SK-N-SH (cell line): ENCODE data around the gene SRRM2. TPM values are rescaled to one million over a fixed set of nuclear protein-coding genes. Genes with fewer than 3 reads are reported as not detected.
A peak's percentile ranks its signal among the peaks of the same experiment; 100 is the strongest.

ENCODE experiments used
- CTCF ChIA-PET: fragments of 300-600, 350-600 bp; formaldehyde crosslinking; extraction: SDS; loops from one replicate; lab custom pipeline; 2021; lab: Yijun Ruan, JAX
- POLR2A ChIA-PET: fragments of 350-600 bp; sonication (Branson Sonifier 250); formaldehyde crosslinking; extraction: SDS; loops from one replicate; lab custom pipeline; 2020; ENCODE audit warnings: antibody characterized with exemption, inconsistent platforms; lab: Yijun Ruan, JAX
- DNase-seq: peaks from one replicate; pipeline ENCODE4 v3.0.0; 2012
- H2AFZ ChIP-seq: fragments of 200-600 bp; sonication (generic); 2 replicates; pipeline ENCODE4 v1.8.1; 2016; ENCODE audit warnings: antibody characterized with exemption, mild to moderate bottlenecking, low read depth
- H3F3A ChIP-seq: fragments of 200-600 bp; sonication (generic); replicated peaks from 2 replicates; pipeline ENCODE3; 2016; ENCODE audit warnings: antibody characterized with exemption, mild to moderate bottlenecking; ENCODE audit not compliant: insufficient read depth
- H3K27ac ChIP-seq, 2 experiments: fragments of 200-500 bp in 1 of 2; fragments of 200-600 bp in 1 of 2; sonication (Bioruptor generic) in 1 of 2; sonication (generic), shearing (Covaris generic) in 1 of 2; 2 replicates each; pipeline versions ENCODE4 v1.5.1 to v1.6.1; 2014 to 2016; ENCODE audit warnings: low read depth in 2 of 2, inconsistent platforms in 1 of 2, low read length in 1 of 2, mild to moderate bottlenecking in 1 of 2, mixed read lengths in 1 of 2
- H3K27me3 ChIP-seq: fragments of 200-600 bp; sonication (generic), shearing (Covaris generic); 2 replicates; pipeline ENCODE4 v1.6.1; 2016; ENCODE audit warnings: mixed run types; ENCODE audit not compliant: insufficient read depth
- H3K36me3 ChIP-seq, 2 experiments: fragments of 200-500 bp in 1 of 2; fragments of 200-600 bp in 1 of 2; sonication (Bioruptor generic) in 1 of 2; sonication (generic) in 1 of 2; replicated peaks in 1 of 2; 2 replicates each; pipeline versions ENCODE3 to v1.5.1; 2014 to 2016; ENCODE audit warnings: low read length in 1 of 2, mild to moderate bottlenecking in 1 of 2; ENCODE audit not compliant: insufficient read depth in 2 of 2, control insufficient read depth in 1 of 2
- H3K4me1 ChIP-seq, 2 experiments: fragments of 200-500 bp in 1 of 2; fragments of 200-600 bp in 1 of 2; sonication (Bioruptor generic) in 1 of 2; sonication (generic), shearing (Covaris generic) in 1 of 2; 2 replicates each; pipeline versions ENCODE4 v1.5.1 to v1.6.1; 2014 to 2016; ENCODE audit warnings: low read depth in 1 of 2, low read length in 1 of 2, mixed run types in 1 of 2; ENCODE audit not compliant: insufficient read depth in 2 of 2, control insufficient read depth in 1 of 2
- H3K4me2 ChIP-seq: fragments of 200-600 bp; sonication (generic), shearing (Covaris generic); 2 replicates; pipeline ENCODE4 v1.6.1; 2017; ENCODE audit warnings: mixed run types
- H3K4me3 ChIP-seq, 2 experiments: fragments of 200-500 bp in 1 of 2; fragments of 200-600 bp in 1 of 2; sonication (Bioruptor generic) in 1 of 2; sonication (generic), shearing (Covaris generic) in 1 of 2; 2 replicates each; pipeline versions ENCODE4 v1.5.1 to v1.8.1; 2014 to 2016; ENCODE audit warnings: low read depth in 2 of 2, inconsistent platforms in 1 of 2, low read length in 1 of 2, mild to moderate bottlenecking in 1 of 2, mixed read lengths in 1 of 2, moderate library complexity in 1 of 2
- H3K79me2 ChIP-seq: fragments of 200-600 bp; sonication (generic); 2 replicates; pipeline ENCODE4 v1.8.1; 2017; ENCODE audit warnings: mild to moderate bottlenecking; ENCODE audit not compliant: insufficient read depth
- H3K9ac ChIP-seq: fragments of 200-600 bp; sonication (generic); 2 replicates; pipeline ENCODE4 v1.6.1; 2017; ENCODE audit warnings: mixed run types
- H3K9me2 ChIP-seq: fragments of 200-600 bp; sonication (generic); 2 replicates; pipeline ENCODE4 v1.6.1; 2017; ENCODE audit warnings: mixed run types
- H3K9me3 ChIP-seq: fragments of 200-600 bp; sonication (generic); 2 replicates; pipeline ENCODE4 v1.6.1; 2017; ENCODE audit warnings: mixed run types, mild to moderate bottlenecking, moderate library complexity
- H4K20me1 ChIP-seq: fragments of 200-600 bp; sonication (generic); 2 replicates; pipeline ENCODE4 v1.6.1; 2017; ENCODE audit warnings: mild to moderate bottlenecking, mixed run types; ENCODE audit not compliant: insufficient read depth
- CHD2 ChIP-seq: fragments of 150-350 bp; IDR thresholded peaks from 2 replicates; pipeline ENCODE4 v1.6.1; 2018; ENCODE audit warnings: low read length; ENCODE audit not compliant: partially characterized antibody
- EZH2phosphoT487 ChIP-seq: fragments of 200-600 bp; sonication (generic); IDR thresholded peaks from 2 replicates; pipeline ENCODE4 v1.6.1; 2017; ENCODE audit warnings: low read depth, mixed run types, mild to moderate bottlenecking, antibody characterized with exemption, moderate library complexity, borderline replicate concordance
- FOSL2 ChIP-seq: IDR thresholded peaks from 2 replicates; pipeline ENCODE4 v1.4.0; 2012; ENCODE audit warnings: low read depth, mild to moderate bottlenecking, moderate library complexity, borderline replicate concordance
- FOXJ3 ChIP-seq: sonication (generic); formaldehyde crosslinking; IDR thresholded peaks from 2 replicates; pipeline ENCODE4 v1.5.1; 2020; ENCODE audit warnings: mild to moderate bottlenecking, missing genetic modification reagents
- GATA2 ChIP-seq: sonication (generic); formaldehyde crosslinking; IDR thresholded peaks from 2 replicates; pipeline ENCODE4 v1.5.0; 2020; ENCODE audit warnings: mild to moderate bottlenecking, missing genetic modification reagents
- JUND ChIP-seq: IDR thresholded peaks from 2 replicates; pipeline ENCODE4 v1.4.0; 2012
- MAX ChIP-seq: IDR thresholded peaks from 2 replicates; pipeline ENCODE4 v1.4.0; 2012; ENCODE audit warnings: low read depth
- MEF2A ChIP-seq: IDR thresholded peaks from 2 replicates; pipeline ENCODE4 v1.4.0; 2012; ENCODE audit warnings: low read depth, borderline replicate concordance
- NFIC ChIP-seq: IDR thresholded peaks from 2 replicates; pipeline ENCODE4 v1.4.0; 2012; ENCODE audit warnings: borderline replicate concordance
- NRF1 ChIP-seq: IDR thresholded peaks from 2 replicates; pipeline ENCODE4 v1.6.1; 2012; ENCODE audit warnings: low read depth, mild to moderate bottlenecking, low read length
- PBX3 ChIP-seq: IDR thresholded peaks from 2 replicates; pipeline ENCODE4; 2012
- RAD21 ChIP-seq: IDR thresholded peaks from 2 replicates; pipeline ENCODE4 v1.6.1; 2012; ENCODE audit warnings: mild to moderate bottlenecking, low read length
- RCOR1 ChIP-seq: fragments of 150-350 bp; IDR thresholded peaks from 2 replicates; pipeline ENCODE4 v1.6.1; 2017; ENCODE audit warnings: antibody characterized with exemption, low read length
- REST ChIP-seq: IDR thresholded peaks from 2 replicates; pipeline ENCODE4 v1.6.1; 2012; ENCODE audit warnings: mild to moderate bottlenecking, low read depth, low read length, moderate library complexity
- RFX5 ChIP-seq: IDR thresholded peaks from 2 replicates; pipeline ENCODE4 v1.6.1; 2012; ENCODE audit warnings: mild to moderate bottlenecking, improper control_type of control experiment, low read length
- RXRA ChIP-seq: IDR thresholded peaks from 2 replicates; pipeline ENCODE4 v1.4.0; 2012; ENCODE audit warnings: low read depth, mild to moderate bottlenecking, borderline replicate concordance
- SIN3A ChIP-seq: IDR thresholded peaks from 2 replicates; pipeline ENCODE4 v1.6.1; 2012; ENCODE audit warnings: low read depth, mild to moderate bottlenecking, low read length, moderate library complexity, borderline replicate concordance
- TCF12 ChIP-seq: IDR thresholded peaks from 2 replicates; pipeline ENCODE4 v1.4.0; 2012
- USF1 ChIP-seq: IDR thresholded peaks from 2 replicates; pipeline ENCODE4 v1.4.0; 2012; ENCODE audit warnings: low read depth, borderline replicate concordance
- WGBS: methylation state at CpG from one replicate; pipeline ENCODE4 v1.1.6; 2017; ENCODE audit warnings: low lambda C conversion rate; 5-methylcytosine and 5-hydroxymethylcytosine counted together
- polyA plus RNA-seq, 3 experiments: library from polyadenylated mRNA; depleted of rRNA; stranded (reverse); fragments of >200 nt; gene quantifications; 2 replicates each; pipeline ENCODE4 v1.2.3, GENCODE V29; 2012

SRRM2 gene
- polyA plus RNA-seq, 1 of the 3 experiments (the other 2 are of a cell fraction) = 143 TPM

- Histone ChIP-seq H3K4me2 (no peak overlapping the region), H3K27me3 (no peaks in the 10 kb centered on the region), H2AFZ (no peak overlapping the region), H3F3A (peaks cover 3% of the 10 kb centered on the region), H3K9me2 (no peaks in the 10 kb centered on the region), H3K9me3 (no peaks in the 10 kb centered on the region), H3K4me3 (no peak overlapping the region), H3K4me1 (peaks cover 3 to 14% of the 10 kb centered on the region in 2 experiments; a peak in 3 of 4 replicates), H3K79me2 (peaks cover 32% of the 10 kb centered on the region), H3K27ac (no peak overlapping the region), H4K20me1 (peaks cover 20% of the 10 kb centered on the region), H3K36me3 (no peaks in the 10 kb centered on the region), H3K9ac (no peak overlapping the region)
- DNase-seq = no peak
- ChIA-PET POLR2A (no interaction called here), CTCF (interaction anchor here (1.2 kb wide), 1 partner anchor 118 kb away, joined by 4 read pairs; no protein-coding TSS in a partner anchor)
- WGBS = 90% methylated on average over 6 of the region's 6 CpGs
- TF ChIP-seq TCF12 = no peak
- no peak for TF ChIP-seq SIN3A
- TF ChIP-seq CHD2 = no peak
Measured at GRCh38 chr16:2749936-2750335, 2.5 kb upstream of the SRRM2 start.

- peaks cover 6 to 12% of the 10 kb centered on the region in 2 experiments for H3K36me3 ChIP-seq
- H3K9me3 ChIP-seq = no peaks in the 10 kb centered on the region
- H3F3A ChIP-seq = peaks cover 3% of the 10 kb centered on the region
- H3K79me2 ChIP-seq = peaks cover 48% of the 10 kb centered on the region
- peak overlapping the region; percentile 94 for H3K9ac ChIP-seq
- no peaks in the 10 kb centered on the region for H3K9me2 ChIP-seq
- H2AFZ ChIP-seq = peak overlapping the region; percentile 86
- peak overlapping the region; percentile 81; the same call in 1 of the 2 replicates for H3K4me2 ChIP-seq
- H3K4me3 ChIP-seq = peak overlapping the region; percentile 76 to 98
- peak overlapping the region; percentile 99 to 100 for H3K27ac ChIP-seq
- WGBS = 54% methylated on average over 19 of the region's 23 CpGs
- H4K20me1 ChIP-seq = peaks cover 37% of the 10 kb centered on the region
- no peaks in the 10 kb centered on the region for H3K27me3 ChIP-seq
- DNase-seq = peak; percentile 89
- ChIA-PET CTCF (interaction anchor here (0.9 to 3.2 kb wide), 3 partner anchors 11 to 176 kb away, joined by 3 to 12 read pairs (median 4); no protein-coding TSS in a partner anchor), POLR2A (interaction anchor here (0.5 to 1.8 kb wide), 5 partner anchors 10 to 130 kb away, joined by 3 to 5 read pairs (median 3); no protein-coding TSS in a partner anchor)
- TF ChIP-seq RFX5 = no peak
- TF ChIP-seq EZH2phosphoT487 = no peak
- TF ChIP-seq REST = no peak
- no peak for TF ChIP-seq RXRA
- no peak for TF ChIP-seq NFIC
- TF ChIP-seq SIN3A = no peak
- no peak for TF ChIP-seq FOXJ3 (CRISPR knock-in tag)
- no peak for TF ChIP-seq MEF2A
- TF ChIP-seq NRF1 = no peak
- TF ChIP-seq RAD21 = no peak
- TF ChIP-seq JUND = no peak
- TF ChIP-seq RCOR1 = no peak
- TF ChIP-seq TCF12 = no peak
- no peak for TF ChIP-seq GATA2 (CRISPR knock-in tag)
- no peak for TF ChIP-seq PBX3
- no peak for TF ChIP-seq USF1
- TF ChIP-seq MAX = no peak
- no peak for TF ChIP-seq FOSL2
- H3K4me1 ChIP-seq = peaks cover 12 to 20% of the 10 kb centered on the region in 2 experiments; a peak in 3 of 4 replicates
Measured at GRCh38 chr16:2751577-2752034, 832 bp upstream of the SRRM2 start.
